Umbilical cord (tissue), 2 donors: ENCODE results near the gene ARHGAP26. TPM values are rescaled to one million over a fixed set of nuclear protein-coding genes. Genes with fewer than 3 reads are reported as not detected.
"Not testable (repeated sequence)": the region's sequence is repeated elsewhere in the genome, so short reads cannot be mapped to it uniquely, and the experiment has no call there.

Experiments used
- DNase-seq: peaks from one replicate; pipeline ENCODE4 v3.0.0-alpha.2; 2015; ENCODE audit warnings: low spot score
- total RNA-seq: library from RNA; depleted of rRNA; stranded (reverse); fragments of >200 nt; gene quantifications from one replicate; pipeline ENCODE4 v1.2.3, GENCODE V29; 2014; ENCODE audit warnings: low replicate concordance; ENCODE audit not compliant: insufficient read depth

ARHGAP26 gene
- total RNA-seq, 1 donor from 2014 or later = 17.3 TPM

GRCh38 chr5:143114481-143114880 is 344.3 kb downstream of the ARHGAP26 start:
- DNase-seq = no peak

- no peak for DNase-seq
Observed at GRCh38 chr5:143115381-143115780, 345.2 kb downstream of the ARHGAP26 start.

DNA sequence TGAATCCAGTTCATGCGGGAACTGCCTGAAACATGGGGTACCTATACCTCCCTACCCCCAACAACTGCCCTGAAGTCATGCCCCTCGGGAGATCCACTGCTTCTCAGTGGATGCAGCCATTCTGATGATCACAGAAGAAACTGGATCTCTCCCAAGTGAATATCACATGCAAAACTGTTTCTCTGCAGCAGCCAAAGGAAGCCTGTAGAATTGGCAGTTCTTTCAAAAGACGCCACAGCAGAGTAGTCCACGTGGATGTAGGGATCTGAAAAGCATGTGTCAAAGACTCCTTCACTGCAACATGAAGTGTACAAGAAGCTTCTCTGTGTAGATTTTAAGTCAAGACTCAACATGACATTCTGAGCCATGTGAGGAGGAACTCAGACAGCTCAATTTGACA is 346.6 kb downstream of the ARHGAP26 start:
- no peak for DNase-seq

DNA sequence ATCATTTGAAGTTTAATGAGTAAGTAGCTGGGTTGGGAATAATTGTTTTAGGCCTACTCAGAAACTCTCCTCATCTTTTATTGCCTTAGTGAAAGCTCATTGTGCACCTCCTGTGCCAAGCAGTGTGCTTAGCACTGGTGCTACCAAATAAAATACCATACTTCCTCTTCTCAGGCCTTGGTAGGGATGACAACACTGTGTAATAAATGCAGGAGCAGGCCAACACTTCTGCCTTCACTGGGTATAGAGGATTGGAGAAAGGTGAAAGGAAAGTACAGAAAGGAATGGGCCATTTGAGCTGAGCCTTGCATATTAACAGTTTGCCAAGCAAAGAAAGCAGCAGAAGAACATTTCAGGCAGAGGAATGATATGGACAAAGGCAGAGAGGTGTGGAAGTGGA is 347.6 kb downstream of the ARHGAP26 start:
- no peak for DNase-seq

DNA sequence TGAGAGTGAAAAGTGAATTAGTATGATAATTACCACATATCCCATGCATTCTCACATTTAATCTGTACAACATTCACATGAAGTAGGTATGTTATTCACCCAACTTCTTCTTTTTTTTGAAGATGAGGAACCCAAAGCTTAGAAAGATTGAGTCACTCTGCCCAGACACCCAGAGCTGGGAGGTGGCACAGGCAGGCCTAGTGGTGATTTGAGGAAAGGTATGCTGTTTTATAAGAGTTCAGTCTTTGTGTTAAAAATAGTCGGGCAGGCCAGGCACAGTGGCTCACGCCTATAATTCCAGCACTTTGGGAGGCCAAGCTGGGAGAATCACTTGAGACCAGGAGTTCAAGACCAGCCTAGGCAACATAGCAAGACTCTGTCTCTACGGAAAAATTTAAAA is 348.0 kb downstream of the ARHGAP26 start:
- DNase-seq = no peak

DNA sequence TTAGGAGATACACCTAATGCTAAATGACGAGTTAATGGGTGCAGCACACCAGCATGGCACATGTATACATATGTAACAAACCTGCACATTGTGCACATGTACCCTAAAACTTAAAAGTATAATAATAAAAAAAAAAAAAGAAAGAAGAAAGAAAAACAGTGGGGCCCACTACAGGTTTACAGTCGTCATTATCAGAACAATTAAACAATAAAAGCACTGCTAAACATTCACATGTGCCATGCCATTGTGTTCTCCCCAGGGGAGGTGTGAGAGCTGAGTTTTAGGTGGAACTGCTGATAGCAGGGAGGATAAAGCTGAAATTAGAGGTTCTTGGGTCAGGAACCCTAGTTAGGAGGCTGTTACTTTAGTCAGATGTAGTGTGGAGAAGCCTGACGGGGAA is 348.6 kb downstream of the ARHGAP26 start:
- DNase-seq = not testable (repeated sequence)

GRCh38 chr5:143119291-143119769 is 349.2 kb downstream of the ARHGAP26 start:
- DNase-seq = no peak

DNA sequence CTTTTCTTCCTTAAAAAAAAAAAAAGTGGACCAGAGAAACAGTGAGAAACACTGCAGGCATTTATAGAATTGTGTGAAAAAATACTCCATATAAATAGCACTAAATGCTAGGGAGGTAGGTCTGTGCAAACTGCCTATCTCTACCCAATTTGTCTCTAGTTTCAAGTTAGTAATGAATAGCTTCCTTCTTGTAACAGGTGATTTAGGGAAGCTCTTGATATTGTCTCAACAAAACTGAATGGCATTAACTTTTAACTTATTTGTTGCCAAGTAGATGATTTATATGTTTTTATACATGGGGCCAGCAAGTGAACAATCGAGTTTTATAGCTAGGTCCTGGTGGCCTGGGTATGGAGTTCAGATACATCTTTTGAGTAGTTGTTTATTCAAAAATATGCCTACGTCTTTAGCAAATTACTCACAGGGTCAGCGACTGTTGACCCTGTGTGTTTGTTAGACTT is 349.7 kb downstream of the ARHGAP26 start:
- no peak for DNase-seq

- DNase-seq = no peak
Observed at GRCh38 chr5:143120460-143121134, 350.4 kb downstream of the ARHGAP26 start.

GRCh38 chr5:143121135-143121475 is 350.9 kb downstream of the ARHGAP26 start:
- no peak for DNase-seq

DNA sequence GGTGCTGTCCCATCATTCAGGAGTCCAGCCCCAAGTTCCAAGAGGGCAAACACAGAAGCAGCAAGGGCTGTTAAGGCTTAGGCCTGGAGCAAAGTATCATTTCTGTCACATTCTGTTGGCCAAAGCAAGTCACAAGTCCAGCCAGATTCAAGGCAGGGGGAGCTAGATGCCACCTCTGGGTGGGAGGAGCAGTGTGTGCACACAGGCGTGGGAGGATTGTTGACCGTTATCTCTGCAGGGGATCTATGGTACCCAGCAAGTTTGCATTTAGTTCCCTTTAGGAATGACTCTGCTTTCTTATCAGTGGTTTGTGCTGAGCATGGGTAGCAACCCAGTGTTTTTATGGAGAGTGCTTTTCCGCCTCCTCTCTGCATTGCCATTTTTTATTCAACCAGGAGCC is 354.4 kb downstream of the ARHGAP26 start:
- DNase-seq = no peak

DNA sequence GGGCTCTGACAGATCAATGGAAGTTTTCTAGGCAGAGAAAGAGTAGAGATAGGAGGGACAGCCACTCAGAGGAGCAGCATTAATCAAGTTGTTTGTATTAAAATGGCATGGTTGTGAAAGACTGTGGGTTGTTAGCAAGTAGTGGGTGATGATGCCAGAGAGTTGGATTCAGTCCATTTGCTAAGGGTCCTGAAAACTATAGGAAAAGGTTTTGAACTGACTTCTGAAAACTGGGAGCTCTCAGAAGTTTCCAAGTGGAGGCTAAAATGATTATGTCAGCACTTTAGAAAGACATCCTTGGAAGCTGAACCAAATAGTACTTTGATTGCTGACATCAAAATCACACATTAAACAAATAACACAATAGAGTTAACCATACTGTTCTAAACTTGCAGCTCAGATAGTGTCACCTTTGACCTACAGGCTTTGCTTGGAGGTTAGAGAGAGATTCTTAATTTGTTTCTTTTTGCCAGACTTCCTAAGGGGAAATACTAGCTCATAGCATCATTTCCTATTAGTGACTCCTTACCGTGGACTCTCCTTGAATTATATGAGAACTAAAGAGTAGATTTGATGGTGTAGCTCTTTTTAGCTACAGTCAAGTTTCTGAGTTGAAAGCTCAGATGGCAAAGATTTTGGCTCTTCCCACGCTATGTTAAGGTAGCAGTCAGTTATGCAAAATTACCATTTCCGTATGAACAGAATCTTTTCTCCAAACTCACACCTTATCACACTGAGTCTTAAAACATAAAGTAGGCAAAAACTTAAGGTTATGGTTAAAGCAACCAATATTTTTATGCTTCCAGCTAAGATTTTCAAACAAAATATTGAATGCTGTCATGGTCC is 356.2 kb downstream of the ARHGAP26 start:
- no peak for DNase-seq

GRCh38 chr5:143128412-143129071 is 358.4 kb downstream of the ARHGAP26 start:
- peak; percentile 69 for DNase-seq

- no peak for DNase-seq
Observed at GRCh38 chr5:143129203-143129602, 359.0 kb downstream of the ARHGAP26 start.

DNA sequence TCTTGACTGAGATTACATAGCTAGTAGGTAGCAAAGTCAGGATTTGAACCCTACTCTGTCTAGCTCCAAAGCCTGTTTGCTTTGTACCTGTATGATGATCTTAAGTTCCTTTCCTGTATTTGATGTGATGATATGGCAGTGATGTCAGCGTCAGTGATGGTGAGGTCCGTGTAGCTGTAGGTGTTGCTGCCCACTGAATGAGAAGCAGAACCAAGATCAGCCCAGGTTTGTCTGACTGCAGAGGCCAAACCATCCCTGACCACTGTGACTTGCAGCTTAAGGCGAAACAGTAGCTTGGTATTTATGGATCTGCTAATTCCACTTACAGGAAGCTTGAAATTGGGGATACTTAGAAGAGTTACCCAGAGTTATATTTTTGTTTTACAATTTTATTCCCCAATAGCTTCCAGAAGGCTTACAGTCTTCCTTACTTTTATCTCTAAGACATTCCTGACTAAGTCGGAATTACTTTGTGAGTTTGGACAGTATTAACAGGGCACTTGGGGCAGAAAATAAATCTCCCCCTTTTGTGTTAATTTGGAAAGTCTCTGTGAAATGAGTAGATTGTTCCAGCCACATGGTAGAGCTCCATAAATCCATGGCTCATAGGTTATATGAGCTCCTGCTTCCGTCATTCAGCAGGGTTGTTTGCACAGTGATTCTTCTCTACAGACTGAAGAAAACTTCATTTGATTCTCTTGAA is 359.9 kb downstream of the ARHGAP26 start:
- peak; percentile 89 for DNase-seq

GRCh38 chr5:143130613-143131305 is 360.6 kb downstream of the ARHGAP26 start:
- DNase-seq = no peak

DNA sequence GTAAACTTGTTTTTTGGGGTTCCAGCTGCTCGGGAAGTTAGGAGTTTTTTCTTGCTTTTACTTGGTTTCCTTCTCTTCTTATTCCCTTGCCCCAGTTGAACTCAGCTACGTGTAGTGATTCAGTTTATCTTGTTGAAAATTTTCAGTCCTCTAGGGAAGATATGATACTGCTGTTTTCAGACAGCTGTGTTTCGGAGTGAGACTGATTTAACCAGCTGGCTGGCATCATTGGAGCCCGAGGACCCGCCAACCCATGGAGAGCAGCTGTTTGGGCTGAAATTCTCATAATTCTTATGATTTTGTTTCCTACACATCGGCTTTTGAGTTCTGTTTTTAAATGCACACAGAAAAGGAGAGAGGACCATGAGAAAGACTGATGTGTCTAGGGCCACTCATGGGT is 361.8 kb downstream of the ARHGAP26 start:
- DNase-seq = no peak

- DNase-seq = no peak
Observed at GRCh38 chr5:143132739-143133138, 362.6 kb downstream of the ARHGAP26 start.

DNA sequence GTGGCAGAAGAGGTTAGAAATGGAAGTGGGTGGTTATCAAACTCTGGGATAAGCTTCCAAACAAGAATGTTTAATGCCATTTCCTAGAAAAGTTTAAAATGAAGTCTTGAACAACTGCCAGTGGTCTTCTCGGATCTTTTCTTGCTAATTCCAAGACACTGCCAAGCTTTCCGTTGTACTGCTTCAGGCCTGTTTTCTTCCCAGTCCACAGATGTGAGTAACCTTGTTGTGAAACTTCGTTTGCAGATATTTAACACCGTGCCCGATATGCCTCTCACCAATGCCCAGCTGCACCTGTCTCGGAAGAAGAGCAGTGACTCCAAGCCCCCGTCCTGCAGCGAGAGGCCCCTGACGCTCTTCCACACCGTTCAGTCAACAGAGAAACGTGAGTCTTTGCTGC is 363.5 kb downstream of the ARHGAP26 start:
- no peak for DNase-seq

DNA sequence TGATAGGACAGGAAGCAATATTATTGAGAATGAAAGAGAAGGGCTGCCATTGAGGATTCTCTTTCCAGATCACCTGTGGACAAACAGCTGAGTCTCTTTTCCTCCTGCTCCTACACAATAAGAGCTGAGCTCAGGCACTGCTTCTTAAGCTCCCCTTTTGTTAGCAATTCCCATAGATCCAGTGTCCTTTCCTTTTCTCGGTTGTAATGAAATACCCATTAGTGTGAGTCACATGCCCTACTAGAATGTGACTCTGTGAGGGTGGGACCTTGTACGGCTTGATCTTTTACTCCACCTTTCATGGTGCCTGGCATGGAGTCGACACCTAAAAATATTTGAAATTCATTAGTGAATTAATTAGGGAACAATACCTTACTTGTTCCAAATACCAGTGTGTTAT is 364.1 kb downstream of the ARHGAP26 start:
- DNase-seq = no peak

DNA sequence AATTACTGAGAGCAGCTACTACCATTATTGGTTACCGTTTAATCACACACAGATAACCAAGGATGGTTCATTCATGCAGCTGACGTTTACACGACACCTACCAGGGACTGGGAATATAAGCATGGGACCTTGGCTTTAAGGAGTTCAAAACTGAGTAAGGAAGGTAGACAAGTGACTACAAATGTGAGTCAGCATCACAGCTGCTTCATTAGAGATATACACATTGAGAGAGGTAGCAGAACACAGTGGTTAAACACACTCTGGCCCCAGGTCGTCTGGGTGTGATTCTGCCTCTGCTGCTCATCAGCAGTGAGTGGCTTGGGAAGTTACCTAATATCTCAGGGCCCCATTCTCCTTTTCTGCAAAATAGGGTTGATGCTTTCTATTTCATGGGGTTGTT is 364.7 kb downstream of the ARHGAP26 start:
- no peak for DNase-seq
